HUES6 (cell line): ENCODE results near the gene NARS2.

ENCODE experiments used
- H3K27ac ChIP-seq: 2 replicates; pipeline ENCODE4 v1.7.0; 2013; ENCODE audit warnings: low read depth, mild to moderate bottlenecking, low read length, inconsistent platforms
- H3K27me3 ChIP-seq: 2 replicates; pipeline ENCODE4 v1.6.1; 2013; ENCODE audit warnings: low read length; ENCODE audit not compliant: control insufficient read depth, insufficient read depth
- H3K36me3 ChIP-seq: 2 replicates; pipeline ENCODE4 v1.6.1; 2013; ENCODE audit warnings: low read length; ENCODE audit not compliant: control insufficient read depth, insufficient read depth
- H3K4me1 ChIP-seq: 2 replicates; pipeline ENCODE4 v1.6.1; 2013; ENCODE audit warnings: low read length; ENCODE audit not compliant: control insufficient read depth, insufficient read depth
- H3K4me3 ChIP-seq: 2 replicates; pipeline ENCODE4 v1.5.1; 2013; ENCODE audit warnings: low read depth, low read length
- H3K9ac ChIP-seq: one replicate; pipeline ENCODE4 v1.6.1; 2013; ENCODE audit warnings: mild to moderate bottlenecking, low read length
- H3K9me3 ChIP-seq: 2 replicates; pipeline ENCODE4 v1.6.1; 2013; ENCODE audit warnings: low read depth, low read length; ENCODE audit not compliant: control insufficient read depth, insufficient read depth

NARS2 gene

GRCh38 chr11:78460471-78460870 lies 114.2 kb downstream of the NARS2 start:
- H3K36me3 ChIP-seq: peaks cover 63% of the 10 kb centered on the region
- H3K27me3 ChIP-seq: no peaks in the 10 kb centered on the region
- no peak overlapping the region for H3K9ac ChIP-seq
- H3K27ac ChIP-seq: no peak overlapping the region
- no peaks in the 10 kb centered on the region for H3K9me3 ChIP-seq
- H3K4me1 ChIP-seq: no peaks in the 10 kb centered on the region
- no peak overlapping the region for H3K4me3 ChIP-seq

GRCh38 chr11:78459738-78460137 lies 114.9 kb downstream of the NARS2 start:
- no peak overlapping the region for H3K27ac ChIP-seq
- peaks cover 56% of the 10 kb centered on the region for H3K36me3 ChIP-seq
- no peaks in the 10 kb centered on the region for H3K4me1 ChIP-seq
- no peak overlapping the region for H3K9ac ChIP-seq
- no peaks in the 10 kb centered on the region for H3K27me3 ChIP-seq
- H3K4me3 ChIP-seq: no peak overlapping the region
- H3K9me3 ChIP-seq: no peaks in the 10 kb centered on the region

- H3K36me3 ChIP-seq: peaks cover 43% of the 10 kb centered on the region
- H3K4me3 ChIP-seq: no peak overlapping the region
- H3K9ac ChIP-seq: no peak overlapping the region
- H3K27me3 ChIP-seq: no peaks in the 10 kb centered on the region
- H3K27ac ChIP-seq: no peak overlapping the region
- no peaks in the 10 kb centered on the region for H3K9me3 ChIP-seq
- no peaks in the 10 kb centered on the region for H3K4me1 ChIP-seq
Observed at GRCh38 chr11:78457448-78457847, 117.2 kb downstream of the NARS2 start.

GRCh38 chr11:78453140-78453935 lies 121.3 kb downstream of the NARS2 start:
- Histone ChIP-seq H3K4me1 (no peaks in the 10 kb centered on the region), H3K27me3 (no peaks in the 10 kb centered on the region), H3K27ac (no peak overlapping the region), H3K4me3 (no peak overlapping the region), H3K9me3 (no peaks in the 10 kb centered on the region), H3K36me3 (peaks cover 18% of the 10 kb centered on the region), H3K9ac (no peak overlapping the region)

- Histone ChIP-seq H3K27ac (no peak overlapping the region), H3K9me3 (no peaks in the 10 kb centered on the region), H3K27me3 (no peaks in the 10 kb centered on the region), H3K9ac (no peak overlapping the region), H3K4me1 (no peaks in the 10 kb centered on the region), H3K4me3 (no peak overlapping the region), H3K36me3 (peaks cover 8% of the 10 kb centered on the region)
Observed at GRCh38 chr11:78451371-78452150, 123.1 kb downstream of the NARS2 start.

GRCh38 chr11:78450866-78451265 lies 123.8 kb downstream of the NARS2 start:
- Histone ChIP-seq H3K9me3 (no peaks in the 10 kb centered on the region), H3K36me3 (peaks cover 7% of the 10 kb centered on the region), H3K4me1 (no peaks in the 10 kb centered on the region), H3K27me3 (no peaks in the 10 kb centered on the region), H3K9ac (no peak overlapping the region), H3K4me3 (no peak overlapping the region), H3K27ac (no peak overlapping the region)

- Histone ChIP-seq H3K9me3 (no peaks in the 10 kb centered on the region), H3K27me3 (no peaks in the 10 kb centered on the region), H3K27ac (no peak overlapping the region), H3K36me3 (peaks cover 4% of the 10 kb centered on the region; the same call in 1 of the 2 replicates), H3K4me1 (no peaks in the 10 kb centered on the region), H3K9ac (no peak overlapping the region), H3K4me3 (no peak overlapping the region)
Observed at GRCh38 chr11:78449866-78450265, 124.8 kb downstream of the NARS2 start.

GRCh38 chr11:78446210-78446609 lies 128.5 kb downstream of the NARS2 start:
- Histone ChIP-seq H3K9ac (no peak overlapping the region), H3K9me3 (no peaks in the 10 kb centered on the region), H3K27ac (no peak overlapping the region), H3K4me1 (no peaks in the 10 kb centered on the region), H3K27me3 (no peaks in the 10 kb centered on the region), H3K4me3 (no peak overlapping the region), H3K36me3 (peaks cover 20% of the 10 kb centered on the region)

GRCh38 chr11:78444726-78445125 lies 129.9 kb downstream of the NARS2 start:
- Histone ChIP-seq H3K27ac (no peak overlapping the region), H3K9ac (no peak overlapping the region), H3K4me1 (no peaks in the 10 kb centered on the region), H3K9me3 (no peaks in the 10 kb centered on the region), H3K4me3 (no peak overlapping the region), H3K36me3 (peaks cover 23% of the 10 kb centered on the region), H3K27me3 (no peaks in the 10 kb centered on the region)

GRCh38 chr11:78441956-78442355 lies 132.7 kb downstream of the NARS2 start:
- Histone ChIP-seq H3K9me3 (no peaks in the 10 kb centered on the region), H3K27me3 (no peaks in the 10 kb centered on the region), H3K4me1 (no peaks in the 10 kb centered on the region), H3K36me3 (peaks cover 19% of the 10 kb centered on the region), H3K4me3 (no peak overlapping the region), H3K27ac (no peak overlapping the region), H3K9ac (no peak overlapping the region)

GRCh38 chr11:78438298-78438975 lies 136.2 kb downstream of the NARS2 start:
- Histone ChIP-seq H3K36me3 (peaks cover 13% of the 10 kb centered on the region), H3K27ac (no peak overlapping the region), H3K4me1 (no peaks in the 10 kb centered on the region), H3K4me3 (no peak overlapping the region), H3K9me3 (no peaks in the 10 kb centered on the region), H3K27me3 (no peaks in the 10 kb centered on the region), H3K9ac (no peak overlapping the region)
